ENCODE results near the gene CAMTA1.
A peak's percentile ranks its signal among the peaks of the same experiment; 100 is the strongest.

DNA sequence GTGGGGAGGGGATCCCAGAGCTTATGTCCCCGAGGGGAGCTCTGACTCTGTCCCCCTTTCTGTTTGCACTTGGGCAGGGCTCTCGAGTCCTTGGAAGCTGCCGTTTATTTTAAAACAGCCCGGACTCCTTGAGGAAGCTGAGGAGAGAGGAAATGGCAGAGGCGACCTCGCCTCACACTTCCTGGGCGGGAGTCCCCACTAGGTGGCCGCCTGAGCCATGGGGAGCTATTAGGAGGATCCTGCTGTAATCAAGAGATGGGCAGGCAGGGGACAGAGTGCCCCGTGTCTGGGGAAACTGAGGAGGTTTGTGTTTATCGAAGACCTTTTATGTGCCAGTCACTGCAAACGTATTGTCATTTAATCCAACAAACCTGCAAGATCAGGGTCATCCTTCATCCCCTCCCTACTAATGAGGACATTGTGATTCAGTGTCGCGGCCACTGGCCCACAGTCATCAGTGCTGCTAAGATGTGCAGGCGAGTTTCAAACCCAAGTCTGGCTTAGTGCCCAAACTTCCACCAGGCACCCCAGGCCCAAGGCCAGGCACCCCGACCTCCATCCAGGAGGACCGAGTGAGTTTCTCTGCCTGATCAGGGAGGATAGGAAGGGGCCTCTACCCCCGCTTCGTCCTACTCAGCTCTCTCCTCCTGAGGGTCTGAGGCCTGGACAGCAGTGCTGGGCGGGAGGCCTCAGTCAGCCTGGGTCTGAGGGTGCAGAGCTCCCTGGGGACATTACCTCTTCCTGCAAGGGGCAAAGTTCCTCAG, 669.0 kb downstream of the CAMTA1 start:
- TF ChIP-seq, protein P1, sequence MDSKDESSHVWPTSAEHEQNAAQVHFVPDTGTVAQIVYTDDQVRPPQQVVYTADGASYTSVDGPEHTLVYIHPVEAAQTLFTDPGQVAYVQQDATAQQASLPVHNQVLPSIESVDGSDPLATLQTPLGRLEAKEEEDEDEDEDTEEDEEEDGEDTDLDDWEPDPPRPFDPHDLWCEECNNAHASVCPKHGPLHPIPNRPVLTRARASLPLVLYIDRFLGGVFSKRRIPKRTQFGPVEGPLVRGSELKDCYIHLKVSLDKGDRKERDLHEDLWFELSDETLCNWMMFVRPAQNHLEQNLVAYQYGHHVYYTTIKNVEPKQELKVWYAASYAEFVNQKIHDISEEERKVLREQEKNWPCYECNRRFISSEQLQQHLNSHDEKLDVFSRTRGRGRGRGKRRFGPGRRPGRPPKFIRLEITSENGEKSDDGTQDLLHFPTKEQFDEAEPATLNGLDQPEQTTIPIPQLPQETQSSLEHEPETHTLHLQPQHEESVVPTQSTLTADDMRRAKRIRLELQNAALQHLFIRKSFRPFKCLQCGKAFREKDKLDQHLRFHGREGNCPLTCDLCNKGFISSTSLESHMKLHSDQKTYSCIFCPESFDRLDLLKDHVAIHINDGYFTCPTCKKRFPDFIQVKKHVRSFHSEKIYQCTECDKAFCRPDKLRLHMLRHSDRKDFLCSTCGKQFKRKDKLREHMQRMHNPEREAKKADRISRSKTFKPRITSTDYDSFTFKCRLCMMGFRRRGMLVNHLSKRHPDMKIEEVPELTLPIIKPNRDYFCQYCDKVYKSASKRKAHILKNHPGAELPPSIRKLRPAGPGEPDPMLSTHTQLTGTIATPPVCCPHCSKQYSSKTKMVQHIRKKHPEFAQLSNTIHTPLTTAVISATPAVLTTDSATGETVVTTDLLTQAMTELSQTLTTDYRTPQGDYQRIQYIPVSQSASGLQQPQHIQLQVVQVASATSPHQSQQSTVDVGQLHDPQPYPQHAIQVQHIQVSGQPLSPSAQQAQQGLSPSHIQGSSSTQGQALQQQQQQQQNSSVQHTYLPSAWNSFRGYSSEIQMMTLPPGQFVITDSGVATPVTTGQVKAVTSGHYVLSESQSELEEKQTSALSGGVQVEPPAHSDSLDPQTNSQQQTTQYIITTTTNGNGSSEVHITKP (tag by site-specific recombination; IDR thresholded peaks at IDR 0.05): no peak
- TF ChIP-seq ZNF658 (tag by site-specific recombination; IDR thresholded peaks at IDR 0.05) (no peak), ZNF660 (tag by site-specific recombination; IDR thresholded peaks at IDR 0.05) (no peak), HOXA7 (CRISPR knock-in tag; IDR thresholded peaks at IDR 0.05; ENCODE audit: borderline replicate concordance) (no peak), ZNF292 (tag by site-specific recombination; IDR thresholded peaks at IDR 0.05; ENCODE audit: borderline replicate concordance, low read depth) (no peak)
- TF ChIP-seq, protein P2, sequence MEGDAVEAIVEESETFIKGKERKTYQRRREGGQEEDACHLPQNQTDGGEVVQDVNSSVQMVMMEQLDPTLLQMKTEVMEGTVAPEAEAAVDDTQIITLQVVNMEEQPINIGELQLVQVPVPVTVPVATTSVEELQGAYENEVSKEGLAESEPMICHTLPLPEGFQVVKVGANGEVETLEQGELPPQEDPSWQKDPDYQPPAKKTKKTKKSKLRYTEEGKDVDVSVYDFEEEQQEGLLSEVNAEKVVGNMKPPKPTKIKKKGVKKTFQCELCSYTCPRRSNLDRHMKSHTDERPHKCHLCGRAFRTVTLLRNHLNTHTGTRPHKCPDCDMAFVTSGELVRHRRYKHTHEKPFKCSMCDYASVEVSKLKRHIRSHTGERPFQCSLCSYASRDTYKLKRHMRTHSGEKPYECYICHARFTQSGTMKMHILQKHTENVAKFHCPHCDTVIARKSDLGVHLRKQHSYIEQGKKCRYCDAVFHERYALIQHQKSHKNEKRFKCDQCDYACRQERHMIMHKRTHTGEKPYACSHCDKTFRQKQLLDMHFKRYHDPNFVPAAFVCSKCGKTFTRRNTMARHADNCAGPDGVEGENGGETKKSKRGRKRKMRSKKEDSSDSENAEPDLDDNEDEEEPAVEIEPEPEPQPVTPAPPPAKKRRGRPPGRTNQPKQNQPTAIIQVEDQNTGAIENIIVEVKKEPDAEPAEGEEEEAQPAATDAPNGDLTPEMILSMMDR (tag by site-specific recombination; IDR thresholded peaks at IDR 0.05): peak; percentile 54; the same call in 1 of the 2 replicates
- TF ChIP-seq, protein P3, sequence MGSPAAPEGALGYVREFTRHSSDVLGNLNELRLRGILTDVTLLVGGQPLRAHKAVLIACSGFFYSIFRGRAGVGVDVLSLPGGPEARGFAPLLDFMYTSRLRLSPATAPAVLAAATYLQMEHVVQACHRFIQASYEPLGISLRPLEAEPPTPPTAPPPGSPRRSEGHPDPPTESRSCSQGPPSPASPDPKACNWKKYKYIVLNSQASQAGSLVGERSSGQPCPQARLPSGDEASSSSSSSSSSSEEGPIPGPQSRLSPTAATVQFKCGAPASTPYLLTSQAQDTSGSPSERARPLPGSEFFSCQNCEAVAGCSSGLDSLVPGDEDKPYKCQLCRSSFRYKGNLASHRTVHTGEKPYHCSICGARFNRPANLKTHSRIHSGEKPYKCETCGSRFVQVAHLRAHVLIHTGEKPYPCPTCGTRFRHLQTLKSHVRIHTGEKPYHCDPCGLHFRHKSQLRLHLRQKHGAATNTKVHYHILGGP (tag by site-specific recombination; IDR thresholded peaks at IDR 0.05): no peak
- TF ChIP-seq, protein P4, sequence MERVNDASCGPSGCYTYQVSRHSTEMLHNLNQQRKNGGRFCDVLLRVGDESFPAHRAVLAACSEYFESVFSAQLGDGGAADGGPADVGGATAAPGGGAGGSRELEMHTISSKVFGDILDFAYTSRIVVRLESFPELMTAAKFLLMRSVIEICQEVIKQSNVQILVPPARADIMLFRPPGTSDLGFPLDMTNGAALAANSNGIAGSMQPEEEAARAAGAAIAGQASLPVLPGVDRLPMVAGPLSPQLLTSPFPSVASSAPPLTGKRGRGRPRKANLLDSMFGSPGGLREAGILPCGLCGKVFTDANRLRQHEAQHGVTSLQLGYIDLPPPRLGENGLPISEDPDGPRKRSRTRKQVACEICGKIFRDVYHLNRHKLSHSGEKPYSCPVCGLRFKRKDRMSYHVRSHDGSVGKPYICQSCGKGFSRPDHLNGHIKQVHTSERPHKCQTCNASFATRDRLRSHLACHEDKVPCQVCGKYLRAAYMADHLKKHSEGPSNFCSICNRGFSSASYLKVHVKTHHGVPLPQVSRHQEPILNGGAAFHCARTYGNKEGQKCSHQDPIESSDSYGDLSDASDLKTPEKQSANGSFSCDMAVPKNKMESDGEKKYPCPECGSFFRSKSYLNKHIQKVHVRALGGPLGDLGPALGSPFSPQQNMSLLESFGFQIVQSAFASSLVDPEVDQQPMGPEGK (tag by site-specific recombination; IDR thresholded peaks at IDR 0.05): no peak

Measured in HEK293 (cell line).